Endothelial cell of umbilical vein (primary cell): ENCODE results near the gene MAP3K4. TPM values are rescaled to one million over a fixed set of nuclear protein-coding genes. Genes with fewer than 3 reads are reported as not detected.
"Not testable (repeated sequence)": the region's sequence is repeated elsewhere in the genome, so short reads cannot be mapped to it uniquely, and the experiment has no call there.

Experiments
- BruUV-seq: library from RNA; stranded (reverse); fragments of 400-500 nt; replicated peaks from 2 replicates; lab custom pipeline; 2021; lab: Mats Ljungman, UMichigan
- CTCF ChIA-PET: fragments of 300-600, 350-600 bp; sonication (Branson Sonifier 250); formaldehyde crosslinking; loops from one replicate; lab custom pipeline; 2021; ENCODE audit warnings: antibody characterized with exemption, inconsistent platforms; lab: Charles Lee
- POLR2A ChIA-PET: fragments of 300-600, 350-600 bp; sonication (Branson Sonifier 250); formaldehyde crosslinking; loops from one replicate; lab custom pipeline; 2021; ENCODE audit warnings: antibody characterized with exemption, inconsistent platforms; lab: Charles Lee
- DNase-seq: peaks from one replicate; pipeline ENCODE4 v3.0.0-alpha.2; 2011; ENCODE audit warnings: low read depth, low spot score
- FAIRE-seq: peaks from 2 replicates; lab custom pipeline; 2011; peaks lifted over from hg19 to GRCh38; lab: Jason Lieb, UNC
- H2AFZ ChIP-seq: 2 replicates; pipeline ENCODE4 v1.6.0; 2012; ENCODE audit warnings: low read depth, low read length, control low read depth, inconsistent platforms
- H3K27ac ChIP-seq: 2 replicates; pipeline ENCODE4 v1.5.1; 2011; ENCODE audit warnings: low read depth, mild to moderate bottlenecking, control low read depth, low read length, moderate library complexity; ENCODE audit not compliant: insufficient read depth
- H3K27me3 ChIP-seq, 2 experiments: 2 replicates each; pipeline versions ENCODE4 v1.6.0 to v1.6.1; 2011; ENCODE audit warnings: low read length in 2 of 2, mixed read lengths in 1 of 2; ENCODE audit not compliant: control insufficient read depth in 2 of 2, insufficient read depth in 2 of 2
- H3K36me3 ChIP-seq, 2 experiments: 2 replicates in 1 of 2; 3 replicates in 1 of 2; pipeline ENCODE4 v1.5.1; 2011; ENCODE audit warnings: low read length in 2 of 2, mild to moderate bottlenecking in 1 of 2, moderate library complexity in 1 of 2; ENCODE audit not compliant: control insufficient read depth in 2 of 2, insufficient read depth in 2 of 2; ENCODE audit errors: extremely low read depth in 1 of 2
- H3K4me1 ChIP-seq: 3 replicates; pipeline ENCODE4 v1.5.1; 2011; ENCODE audit warnings: mild to moderate bottlenecking, low read length; ENCODE audit not compliant: control insufficient read depth, insufficient read depth; ENCODE audit errors: extremely low read depth
- H3K4me2 ChIP-seq: 2 replicates; pipeline ENCODE4 v1.6.1; 2011; ENCODE audit warnings: low read length, control low read depth, mixed read lengths; ENCODE audit not compliant: insufficient read depth
- H3K4me3 ChIP-seq, 3 experiments: fragments of 200-600 bp in 1 of 3; sonication (generic), shearing (Covaris generic) in 1 of 3; replicated peaks in 1 of 3; 2 replicates each; pipeline ENCODE4 v1.5.1; 2011 to 2016; ENCODE audit warnings: control low read depth in 3 of 3, low read length in 3 of 3, mild to moderate bottlenecking in 2 of 3, inconsistent platforms in 1 of 3, low read depth in 1 of 3, moderate library complexity in 1 of 3; ENCODE audit not compliant: insufficient read depth in 1 of 3
- H3K79me2 ChIP-seq: 2 replicates; pipeline ENCODE4 v1.6.0; 2012; ENCODE audit warnings: low read length, inconsistent platforms; ENCODE audit not compliant: control insufficient read depth, insufficient read depth
- H3K9ac ChIP-seq: replicated peaks from 2 replicates; pipeline ENCODE3; 2011; ENCODE audit warnings: low read length, control low read depth; ENCODE audit not compliant: insufficient read depth; ENCODE audit errors: extremely low read depth
- H3K9me1 ChIP-seq: replicated peaks from 3 replicates; pipeline ENCODE4 v1.6.0; 2011; ENCODE audit warnings: mild to moderate bottlenecking, low read length; ENCODE audit not compliant: control insufficient read depth, insufficient read depth; ENCODE audit errors: extremely low read depth
- H3K9me3 ChIP-seq: replicated peaks from 2 replicates; pipeline ENCODE4 v1.5.1; 2012; ENCODE audit warnings: low read length, inconsistent platforms; ENCODE audit not compliant: control insufficient read depth, insufficient read depth
- H4K20me1 ChIP-seq: replicated peaks from 2 replicates; pipeline ENCODE3; 2011; ENCODE audit warnings: mild to moderate bottlenecking, low read length; ENCODE audit not compliant: control insufficient read depth, insufficient read depth; ENCODE audit errors: extremely low read depth
- EZH2 ChIP-seq: IDR thresholded peaks from 2 replicates; pipeline ENCODE4 v1.6.1; 2012; ENCODE audit warnings: borderline replicate concordance, low read depth, mild to moderate bottlenecking, moderate library complexity, low read length, inconsistent platforms; ENCODE audit not compliant: severe bottlenecking
- FOS ChIP-seq: IDR thresholded peaks from 2 replicates; pipeline ENCODE4 v1.6.1; 2011; ENCODE audit warnings: mild to moderate bottlenecking, low read length, moderate library complexity, borderline replicate concordance; ENCODE audit not compliant: insufficient read depth
- GATA2 ChIP-seq: IDR thresholded peaks from 2 replicates; pipeline ENCODE4 v1.7.0; 2011; ENCODE audit warnings: low read depth, mild to moderate bottlenecking, moderate library complexity, mixed read lengths, low read length; ENCODE audit not compliant: insufficient read length, insufficient read depth
- JUN ChIP-seq: IDR thresholded peaks from 2 replicates; pipeline ENCODE4 v1.6.1; 2011; ENCODE audit warnings: borderline replicate concordance, low read depth; ENCODE audit not compliant: insufficient read length, insufficient read depth
- MAX ChIP-seq: IDR thresholded peaks from 2 replicates; pipeline ENCODE4 v1.6.1; 2011; ENCODE audit not compliant: insufficient read depth, insufficient read length
- MYC ChIP-seq: IDR thresholded peaks from one replicate; pipeline ENCODE4 v1.6.1; 2011; ENCODE audit warnings: mild to moderate bottlenecking, low read depth, low read length
- POLR2A ChIP-seq: IDR thresholded peaks from 2 replicates; pipeline ENCODE4 v1.6.1; 2012; ENCODE audit warnings: low read depth, mild to moderate bottlenecking, control low read depth, low read length
- POLR2AphosphoS5 ChIP-seq: IDR thresholded peaks from 2 replicates; pipeline ENCODE4 v1.6.1; 2012; ENCODE audit warnings: low read depth, mild to moderate bottlenecking, control low read depth, low read length, moderate library complexity; ENCODE audit not compliant: insufficient read depth
- dilution Hi-C: fragments of 300-500 bp; cut with MboI; formaldehyde crosslinking; loops from one replicate; pipeline ENCODE4 v1.15.0; 2019; ENCODE audit warnings: low sequenced_read_pairs; ENCODE audit not compliant: extremely low pct_ligation_motif_present
- intact Hi-C: fragments of 100-400 bp; cut with micrococcal nuclease; formaldehyde crosslinking; loops from one replicate; pipeline ENCODE4 v1.10.0; 2022
- polyA plus RNA-seq, 4 experiments: library from polyadenylated mRNA; depleted of rRNA in 3 of 4; stranded (reverse) in 3 of 4; unstranded in 1 of 4; fragments of >200 nt; gene quantifications; 2 replicates each; pipeline versions ENCODE4 v1.2.1 to v1.2.3, GENCODE V29; 2011 to 2012; ENCODE audit warnings: missing spikeins in 1 of 4
- total RNA-seq: library from RNA; stranded (reverse); gene quantifications from 2 replicates; pipeline ENCODE4 v1.2.3, GENCODE V29; 2021
- TF ChIP-seq, protein P1 (sequence below), 2 donors: IDR thresholded peaks; 1 replicate in 1 of 2; 2 replicates in 1 of 2; pipeline ENCODE4 v1.5.1; 2011; ENCODE audit warnings: low read length in 2 of 2, mild to moderate bottlenecking in 2 of 2, moderate library complexity in 2 of 2, control low read depth in 1 of 2, inconsistent platforms in 1 of 2, low read depth in 1 of 2; ENCODE audit not compliant: insufficient read depth in 1 of 2; ENCODE audit errors: extremely low read depth in 1 of 2

The MAP3K4 gene
- total and polyA plus RNA-seq, 2 donors (not counting 3 experiments of a cell fraction or from before 2014, with no cell fraction given), result 10.8 to 42.3 TPM

- H3K4me2 ChIP-seq, H3K4me3 ChIP-seq, H3K36me3 ChIP-seq, H3K9me1 ChIP-seq, dilution Hi-C loops, H2AFZ ChIP-seq, H3K9me3 ChIP-seq, H3K27ac ChIP-seq, intact Hi-C loops, BruUV-seq, H3K79me2 ChIP-seq, H4K20me1 ChIP-seq, H3K4me1 ChIP-seq, FAIRE-seq, H3K27me3 ChIP-seq, H3K9ac ChIP-seq, DNase-seq: not testable (repeated sequence)
- ChIA-PET POLR2A (interaction anchor here (0.9 kb wide), 1 partner anchor 13 kb away, joined by 3 read pairs; no protein-coding TSS in a partner anchor), CTCF (interaction anchor here (0.7 to 1.1 kb wide), 3 partner anchors 17 to 395 kb away, joined by 3 to 4 read pairs (median 3); no protein-coding TSS in a partner anchor)
Observed at GRCh38 chr6:160975961-160976360, 15.6 kb upstream of the MAP3K4 start.

DNA sequence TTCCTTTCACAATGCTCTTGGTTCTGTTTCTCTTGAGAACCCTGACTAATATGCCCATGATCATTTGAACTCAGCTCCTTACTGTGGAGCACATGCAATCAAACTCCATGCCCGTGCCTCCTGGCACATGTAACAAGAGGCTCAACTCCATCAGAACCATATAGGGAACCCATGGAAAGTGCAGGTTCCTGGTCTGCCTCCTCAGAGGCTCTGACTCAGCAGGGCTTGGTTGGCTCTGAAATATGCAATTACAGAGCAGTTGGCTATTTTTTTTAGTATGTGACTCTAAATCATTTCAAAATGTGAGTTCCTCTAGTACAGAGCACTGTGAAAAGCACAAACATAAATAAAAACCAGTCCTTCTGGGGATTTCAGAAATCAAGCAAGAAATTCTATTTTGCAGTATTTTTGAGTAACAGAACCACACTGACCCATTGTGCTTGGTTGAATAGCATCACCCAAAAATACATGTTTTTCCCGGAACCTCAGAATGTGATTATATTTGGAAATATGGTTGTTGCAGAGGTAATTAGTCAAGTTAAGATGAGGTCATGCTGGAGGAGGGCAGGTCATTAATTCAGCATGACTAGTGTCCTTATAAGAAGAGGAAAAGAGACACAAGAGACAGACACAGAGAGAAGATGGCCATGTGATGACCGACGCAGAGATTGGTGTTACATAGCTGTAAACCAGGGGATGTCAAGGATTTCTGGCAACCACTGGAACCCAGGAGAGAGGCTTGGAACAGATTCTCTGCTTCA, 13.2 kb upstream of the MAP3K4 start:
- no peaks in the 10 kb centered on the region for H3K9me1 ChIP-seq
- H3K27ac ChIP-seq, result no peak overlapping the region
- H3K36me3 ChIP-seq, result no peaks in the 10 kb centered on the region
- peaks cover 0 to 3% of the 10 kb centered on the region in 2 experiments for H3K27me3 ChIP-seq
- POLR2A ChIA-PET, result no interaction called here
- H4K20me1 ChIP-seq, result no peaks in the 10 kb centered on the region
- FAIRE-seq (no peak), DNase-seq (no peak)
- intact Hi-C loops (no loop called here), dilution Hi-C loops (no loop called here)
- H3K9me3 ChIP-seq, result no peaks in the 10 kb centered on the region
- H3K79me2 ChIP-seq, result no peaks in the 10 kb centered on the region
- H3K4me2 ChIP-seq, result no peak overlapping the region
- TF ChIP-seq POLR2AphosphoS5 (no peak), FOS (no peak), EZH2 (no peak), MAX (no peak), POLR2A (no peak), MYC (no peak), GATA2 (no peak), JUN (no peak)
- TF ChIP-seq, protein P1, sequence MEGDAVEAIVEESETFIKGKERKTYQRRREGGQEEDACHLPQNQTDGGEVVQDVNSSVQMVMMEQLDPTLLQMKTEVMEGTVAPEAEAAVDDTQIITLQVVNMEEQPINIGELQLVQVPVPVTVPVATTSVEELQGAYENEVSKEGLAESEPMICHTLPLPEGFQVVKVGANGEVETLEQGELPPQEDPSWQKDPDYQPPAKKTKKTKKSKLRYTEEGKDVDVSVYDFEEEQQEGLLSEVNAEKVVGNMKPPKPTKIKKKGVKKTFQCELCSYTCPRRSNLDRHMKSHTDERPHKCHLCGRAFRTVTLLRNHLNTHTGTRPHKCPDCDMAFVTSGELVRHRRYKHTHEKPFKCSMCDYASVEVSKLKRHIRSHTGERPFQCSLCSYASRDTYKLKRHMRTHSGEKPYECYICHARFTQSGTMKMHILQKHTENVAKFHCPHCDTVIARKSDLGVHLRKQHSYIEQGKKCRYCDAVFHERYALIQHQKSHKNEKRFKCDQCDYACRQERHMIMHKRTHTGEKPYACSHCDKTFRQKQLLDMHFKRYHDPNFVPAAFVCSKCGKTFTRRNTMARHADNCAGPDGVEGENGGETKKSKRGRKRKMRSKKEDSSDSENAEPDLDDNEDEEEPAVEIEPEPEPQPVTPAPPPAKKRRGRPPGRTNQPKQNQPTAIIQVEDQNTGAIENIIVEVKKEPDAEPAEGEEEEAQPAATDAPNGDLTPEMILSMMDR (IDR thresholded peaks at IDR 0.05; ENCODE audit: extremely low read depth in 1 of 2, insufficient read depth in 1 of 2, low read depth in 1 of 2, low read length in 2 of 2), result no peak
- H3K9ac ChIP-seq, result no peak overlapping the region
- no peak overlapping the region for H3K4me3 ChIP-seq
- no peaks in the 10 kb centered on the region for H3K4me1 ChIP-seq
- no peak overlapping the region for H2AFZ ChIP-seq
- BruUV-seq, result no TSS peak
- CTCF ChIA-PET, result interaction anchor here (0.6 kb wide), 1 partner anchor 386 kb away, joined by 3 read pairs; no protein-coding TSS in a partner anchor
